Mucosa of descending colon (tissue), 3 donors: ENCODE data around the gene TMEM50A. TPM values are rescaled to one million over a fixed set of nuclear protein-coding genes. Genes with fewer than 3 reads are reported as not detected.
"Not testable (repeated sequence)": the region's sequence is repeated elsewhere in the genome, so short reads cannot be mapped to it uniquely, and the experiment has no call there.

Experiments used
- ATAC-seq: fragments of 200-7000 bp; cut with Tn5 transposase; one replicate; pipeline ENCODE4 v1.9.1; 2020; ENCODE audit warnings: mild to moderate bottlenecking, moderate library complexity
- DNase-seq, 3 donors: peaks; one replicate each; pipeline ENCODE4 v3.0.0-alpha.2; 2020
- H3K36me3 ChIP-seq: fragments of 200-600 bp; one replicate; pipeline ENCODE4 v1.8.0; 2021; ENCODE audit warnings: low read depth, mild to moderate bottlenecking
- H3K4me1 ChIP-seq: fragments of 200-600 bp; one replicate; pipeline ENCODE4 v1.8.0; 2021; ENCODE audit warnings: low read depth, mild to moderate bottlenecking
- H3K4me3 ChIP-seq: fragments of 200-600 bp; one replicate; pipeline ENCODE4 v1.8.0; 2021; ENCODE audit warnings: mild to moderate bottlenecking
- H3K9me3 ChIP-seq: fragments of 200-600 bp; one replicate; pipeline ENCODE4 v1.8.0; 2021; ENCODE audit warnings: mild to moderate bottlenecking
- intact Hi-C, 2 donors: fragments of 100-400 bp; cut with DNase I in 1 of 2; cut with micrococcal nuclease in 1 of 2; formaldehyde crosslinking; loops; one replicate each; pipeline versions ENCODE4 v1.11.0 to v1.11.1; 2022; cut with DNase I, micrococcal nuclease
- long read RNA-seq, 2 donors: library from polyadenylated mRNA; unstranded; transcript quantifications; one replicate each; pipeline ENCODE4 v2.0.0, GENCODE V29; 2019 to 2021
- total RNA-seq, 3 donors: library from RNA; stranded (reverse); fragmentation: NEBNext Ultra II Directional in 2 of 3; extraction: Animal tissue kit (Norgen Biotek cat#: 25700) in 2 of 3; gene quantifications; one replicate each; pipeline versions ENCODE4 v1.2.1 to v1.2.4, GENCODE V29; 2021 to 2023
- TF ChIP-seq, protein P1 (sequence below): fragments of 200-600 bp; IDR thresholded peaks from one replicate; pipeline ENCODE4 v1.8.0; 2022; ENCODE audit warnings: antibody characterized with exemption, mild to moderate bottlenecking
- donor health status: DM: no; HTN: no; CAD: no; lungs with moderate emphysema.
- donor health status: DM: no; HTN: no; CAD: no.
- donor health status: DM: no; HTN: yes; CAD: no.

The TMEM50A gene
- total RNA-seq = 100 to 1,000 TPM; 110 to 149 (median 134) TPM
- long read RNA-seq, donor 1, transcript TMEM50A-201 (7 exons, 2,683 nt) = major isoform, 88 of 94 reads
- long read RNA-seq, donor 1, partial matches to known transcripts = 1 of 94 reads
- long read RNA-seq, donor 1, other reads (novel, unspliced or antisense) = 2 of 94 reads
- long read RNA-seq, donor 2, transcript TMEM50A-201 (7 exons, 2,683 nt) = major isoform, 111 of 131 reads
- long read RNA-seq, donor 2, partial matches to known transcripts = 2 of 131 reads
- long read RNA-seq, donor 2, other reads (novel, unspliced or antisense) = 14 of 131 reads

DNA sequence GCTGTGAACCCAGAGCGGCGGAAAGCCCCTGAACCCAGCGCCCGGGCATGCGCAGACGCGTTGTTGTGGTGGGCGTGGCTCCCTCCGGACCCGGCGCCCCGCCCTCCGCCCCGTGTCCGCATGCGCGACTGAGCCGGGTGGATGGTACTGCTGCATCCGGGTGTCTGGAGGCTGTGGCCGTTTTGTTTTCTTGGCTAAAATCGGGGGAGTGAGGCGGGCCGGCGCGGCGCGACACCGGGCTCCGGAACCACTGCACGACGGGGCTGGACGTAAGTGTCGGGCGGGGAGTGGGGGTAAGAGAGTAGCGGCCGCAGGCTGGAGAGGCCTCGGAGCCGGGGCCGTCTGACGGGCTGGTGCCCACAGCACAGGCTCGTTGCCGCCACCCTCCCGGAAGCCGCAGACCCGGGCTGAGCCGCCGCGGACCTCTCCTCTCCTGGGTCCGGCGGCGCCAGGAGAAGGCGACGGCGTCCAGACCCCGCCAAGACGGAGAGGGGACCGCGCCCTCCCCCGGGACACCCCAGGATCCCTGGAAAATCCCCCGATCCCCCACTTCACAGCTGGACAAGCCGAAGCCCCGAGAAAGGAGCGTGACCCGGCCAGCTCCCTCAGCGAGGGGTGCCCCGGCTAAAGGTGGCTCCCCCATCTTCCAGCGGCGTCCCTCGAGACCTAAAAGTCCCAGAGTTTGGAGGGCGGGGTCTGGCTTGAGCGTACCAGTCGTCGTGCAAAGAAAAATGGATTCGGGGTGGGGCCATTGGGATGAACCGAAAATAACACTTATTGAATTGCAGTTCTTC is at the start of gene TMEM50A:
Gene TMEM50A (plus strand): TSS at position 147 of the 794 bp plus-strand sequence. CDS start 2,153 bp downstream, outside the sequence.
- intact Hi-C loops = no loop called here
- peak within 1 kb of the TSS; percentile 76 for H3K4me3 ChIP-seq

DNA sequence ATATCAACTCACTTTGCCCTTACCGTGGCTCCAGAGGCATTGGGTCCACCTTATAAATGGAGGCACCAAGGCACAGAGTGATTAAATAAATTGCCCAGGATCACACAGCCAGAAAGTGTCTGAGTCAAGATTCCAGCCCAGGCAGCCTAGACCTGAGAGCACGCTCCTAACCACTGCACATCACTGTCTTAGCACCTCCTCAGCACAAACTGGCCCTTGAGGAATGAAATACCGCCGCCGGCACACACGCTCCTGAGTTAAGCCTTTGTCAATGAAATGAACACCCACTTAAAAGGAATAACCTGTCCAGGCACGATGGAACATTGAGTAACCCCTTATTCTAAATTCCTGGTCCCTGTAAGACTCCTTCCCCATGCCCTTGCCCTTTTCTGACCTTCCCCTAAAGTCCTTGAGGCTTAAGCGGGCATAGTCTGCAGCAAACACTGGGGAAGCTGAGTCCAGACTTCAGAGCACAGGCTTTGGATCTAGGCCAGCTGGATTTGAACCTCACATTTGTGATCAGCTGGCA is 49.5 kb upstream of the TMEM50A start:
- H3K36me3 ChIP-seq, H3K4me3 ChIP-seq, H3K9me3 ChIP-seq, DNase-seq, H3K4me1 ChIP-seq, intact Hi-C loops, ATAC-seq: not testable (repeated sequence)

More for the DNA sequence above, at the start of gene TMEM50A:
- TF ChIP-seq, protein P1, sequence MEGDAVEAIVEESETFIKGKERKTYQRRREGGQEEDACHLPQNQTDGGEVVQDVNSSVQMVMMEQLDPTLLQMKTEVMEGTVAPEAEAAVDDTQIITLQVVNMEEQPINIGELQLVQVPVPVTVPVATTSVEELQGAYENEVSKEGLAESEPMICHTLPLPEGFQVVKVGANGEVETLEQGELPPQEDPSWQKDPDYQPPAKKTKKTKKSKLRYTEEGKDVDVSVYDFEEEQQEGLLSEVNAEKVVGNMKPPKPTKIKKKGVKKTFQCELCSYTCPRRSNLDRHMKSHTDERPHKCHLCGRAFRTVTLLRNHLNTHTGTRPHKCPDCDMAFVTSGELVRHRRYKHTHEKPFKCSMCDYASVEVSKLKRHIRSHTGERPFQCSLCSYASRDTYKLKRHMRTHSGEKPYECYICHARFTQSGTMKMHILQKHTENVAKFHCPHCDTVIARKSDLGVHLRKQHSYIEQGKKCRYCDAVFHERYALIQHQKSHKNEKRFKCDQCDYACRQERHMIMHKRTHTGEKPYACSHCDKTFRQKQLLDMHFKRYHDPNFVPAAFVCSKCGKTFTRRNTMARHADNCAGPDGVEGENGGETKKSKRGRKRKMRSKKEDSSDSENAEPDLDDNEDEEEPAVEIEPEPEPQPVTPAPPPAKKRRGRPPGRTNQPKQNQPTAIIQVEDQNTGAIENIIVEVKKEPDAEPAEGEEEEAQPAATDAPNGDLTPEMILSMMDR = no peak
- Histone ChIP-seq H3K36me3 (no peaks in the 10 kb centered on the region), H3K4me1 (peaks cover 18% of the 10 kb centered on the region), H3K9me3 (no peaks in the 10 kb centered on the region)
- DNase-seq = peak; percentile 91 to 94 (median 94)
- ATAC-seq = peak; percentile 97

GRCh38 chr1:25290043-25290442 is 48.1 kb upstream of the TMEM50A start:
- peak; percentile 58 for ATAC-seq
- H3K36me3 ChIP-seq, H3K4me1 ChIP-seq, DNase-seq, H3K4me3 ChIP-seq, H3K9me3 ChIP-seq, intact Hi-C loops: not testable (repeated sequence)

GRCh38 chr1:25293426-25293825 is 44.7 kb upstream of the TMEM50A start:
- ATAC-seq, H3K36me3 ChIP-seq, H3K4me3 ChIP-seq, H3K4me1 ChIP-seq, H3K9me3 ChIP-seq, DNase-seq, intact Hi-C loops: not testable (repeated sequence)

GRCh38 chr1:25294889-25295826 is 43.0 kb upstream of the TMEM50A start:
- H3K9me3 ChIP-seq, DNase-seq, H3K4me1 ChIP-seq, H3K4me3 ChIP-seq, intact Hi-C loops, H3K36me3 ChIP-seq, ATAC-seq: not testable (repeated sequence)

DNA sequence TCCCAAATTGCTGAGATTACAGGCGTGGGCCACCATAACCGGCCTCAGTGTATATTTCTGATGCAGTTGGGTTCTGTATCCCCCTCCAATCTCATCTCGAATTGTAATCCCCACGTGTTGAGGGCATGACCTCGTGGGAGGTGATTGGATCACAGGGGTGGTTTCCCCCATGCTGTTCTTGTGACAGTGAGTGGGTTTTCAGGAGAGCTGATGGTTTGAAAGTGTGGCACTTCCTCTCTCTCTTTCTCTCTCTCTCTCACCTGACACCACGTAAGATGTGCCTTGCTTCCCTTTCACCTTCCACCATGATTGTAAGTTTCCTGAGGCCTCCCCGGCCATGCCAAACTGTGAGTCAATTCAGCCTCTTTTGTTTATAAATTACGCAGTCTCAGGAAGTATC is 41.6 kb upstream of the TMEM50A start:
- DNase-seq, H3K4me3 ChIP-seq, H3K9me3 ChIP-seq, H3K36me3 ChIP-seq, ATAC-seq, intact Hi-C loops, H3K4me1 ChIP-seq: not testable (repeated sequence)

- H3K4me3 ChIP-seq, H3K4me1 ChIP-seq, H3K9me3 ChIP-seq, DNase-seq, H3K36me3 ChIP-seq, ATAC-seq, intact Hi-C loops: not testable (repeated sequence)
Observed at GRCh38 chr1:25300729-25301128, 37.4 kb upstream of the TMEM50A start.

DNA sequence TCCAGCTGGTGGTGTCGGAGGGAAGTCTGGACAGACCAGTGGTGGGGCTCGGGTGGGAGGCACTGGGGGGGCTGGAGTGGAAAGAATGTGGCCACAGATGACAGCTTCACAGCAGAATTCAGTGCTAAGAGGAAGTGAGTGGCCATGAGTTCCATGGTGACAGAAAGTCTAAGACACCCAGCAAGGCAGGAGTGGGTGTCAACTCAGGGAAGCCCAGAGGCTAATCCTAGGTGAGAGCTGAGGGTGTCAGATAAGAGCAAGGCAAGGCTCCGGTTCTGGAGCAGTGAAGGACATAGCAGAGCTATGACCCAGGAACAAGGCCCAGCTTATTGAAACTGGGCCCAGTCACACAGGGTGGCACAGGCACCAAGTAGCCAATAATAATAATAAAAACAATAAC is 35.8 kb upstream of the TMEM50A start:
- DNase-seq, ATAC-seq, H3K36me3 ChIP-seq, H3K9me3 ChIP-seq, intact Hi-C loops, H3K4me1 ChIP-seq, H3K4me3 ChIP-seq: not testable (repeated sequence)

DNA sequence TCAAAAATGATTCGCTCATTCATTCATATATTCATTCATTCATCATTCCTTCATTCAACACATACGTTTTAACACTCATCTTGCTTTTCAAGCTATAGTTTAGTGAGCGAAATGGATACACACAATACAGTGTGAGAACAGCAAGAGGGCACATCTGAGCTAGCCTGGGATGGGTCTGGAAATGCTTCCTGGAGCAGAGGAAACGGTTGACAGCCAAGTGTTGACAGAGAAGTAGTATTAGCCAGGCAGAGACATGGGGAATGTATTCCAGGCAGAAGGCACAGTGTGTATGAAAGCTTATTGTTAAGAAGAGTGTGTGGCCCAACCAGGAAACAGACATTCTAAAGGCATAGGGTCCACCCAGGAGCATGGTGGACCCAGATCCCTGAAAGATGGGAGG is 33.2 kb upstream of the TMEM50A start:
- H3K4me1 ChIP-seq, ATAC-seq, DNase-seq, H3K4me3 ChIP-seq, intact Hi-C loops, H3K9me3 ChIP-seq, H3K36me3 ChIP-seq: not testable (repeated sequence)

DNA sequence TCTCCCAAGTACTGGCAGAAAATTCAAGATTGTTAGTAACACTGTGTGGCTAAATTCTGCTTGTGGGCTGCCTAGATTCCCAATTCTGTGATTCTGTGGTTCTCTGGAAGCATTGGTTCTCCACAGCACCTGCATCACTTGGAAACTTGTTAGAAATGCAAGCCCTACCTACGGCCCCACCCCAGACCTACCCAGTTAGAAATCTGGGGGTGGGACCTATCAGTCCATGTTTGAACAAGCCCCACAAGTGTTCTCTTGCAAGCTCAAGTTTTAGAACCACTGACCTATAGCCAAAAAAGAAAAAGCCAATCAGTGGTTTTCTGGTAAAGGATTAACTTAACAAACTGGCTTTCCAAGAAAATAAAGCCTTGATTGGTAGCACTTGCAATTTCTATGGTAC is 30.0 kb upstream of the TMEM50A start:
- intact Hi-C loops, ATAC-seq: not testable (repeated sequence)

DNA sequence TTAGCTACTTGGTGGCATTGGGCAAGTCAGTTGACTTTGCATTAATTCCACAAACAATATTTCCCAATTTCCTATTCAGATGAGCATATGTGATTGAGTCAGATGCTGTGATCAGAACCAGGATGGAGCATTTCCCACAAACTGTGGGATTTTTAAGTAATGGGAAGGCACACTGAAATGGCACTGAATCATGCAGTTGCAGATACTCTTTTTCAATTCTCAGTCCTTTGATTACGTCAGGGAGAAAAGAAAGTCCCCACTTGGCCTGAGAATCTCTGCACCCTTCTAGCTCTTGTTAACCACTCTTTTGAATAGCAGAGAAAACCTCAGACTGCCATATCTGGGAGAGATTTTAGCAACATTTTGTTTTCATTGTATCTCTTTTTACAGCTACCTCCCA is 29.0 kb upstream of the TMEM50A start:
- H3K9me3 ChIP-seq, H3K36me3 ChIP-seq, H3K4me3 ChIP-seq, ATAC-seq, H3K4me1 ChIP-seq, DNase-seq, intact Hi-C loops: not testable (repeated sequence)

More for the DNA sequence above, 30.0 kb upstream of the TMEM50A start:
- H3K4me3 ChIP-seq, H3K4me1 ChIP-seq, DNase-seq, H3K9me3 ChIP-seq, H3K36me3 ChIP-seq: not testable (repeated sequence)

GRCh38 chr1:25309486-25309885 is 28.6 kb upstream of the TMEM50A start:
- DNase-seq, H3K4me1 ChIP-seq, H3K4me3 ChIP-seq, ATAC-seq, H3K9me3 ChIP-seq, intact Hi-C loops, H3K36me3 ChIP-seq: not testable (repeated sequence)
